H9 (cell line): ENCODE data around the gene ORAI3. TPM values are rescaled to one million over a fixed set of nuclear protein-coding genes. Genes with fewer than 3 reads are reported as not detected.

ENCODE experiments used
- DNase-seq: peaks from one replicate; pipeline ENCODE4 v3.0.0-alpha.2; 2017
- H2AFZ ChIP-seq: one replicate; pipeline ENCODE4 v1.6.1; 2013; ENCODE audit warnings: mild to moderate bottlenecking, low read length, control low read depth, moderate library complexity
- H2AK5ac ChIP-seq: 2 replicates; pipeline ENCODE4 v1.6.1; 2013; ENCODE audit warnings: low read length, control low read depth, mixed read lengths; ENCODE audit not compliant: insufficient read length
- H2BK120ac ChIP-seq: one replicate; pipeline ENCODE4 v1.6.1; 2013; ENCODE audit warnings: low read depth, mild to moderate bottlenecking, low read length, control low read depth, inconsistent platforms; ENCODE audit not compliant: poor library complexity, severe bottlenecking
- H2BK12ac ChIP-seq: 2 replicates; pipeline ENCODE4 v1.6.1; 2013; ENCODE audit warnings: low read length, control low read depth, mixed read lengths, low read depth; ENCODE audit not compliant: insufficient read length
- H2BK15ac ChIP-seq: 2 replicates; pipeline ENCODE4 v1.6.1; 2013; ENCODE audit warnings: low read depth, low read length, control low read depth
- H2BK20ac ChIP-seq: one replicate; pipeline ENCODE4 v1.6.1; 2013; ENCODE audit warnings: low read depth, mild to moderate bottlenecking, low read length, control low read depth, inconsistent platforms; ENCODE audit not compliant: poor library complexity, severe bottlenecking
- H2BK5ac ChIP-seq: 2 replicates; pipeline ENCODE4 v1.6.1; 2013; ENCODE audit warnings: low read length, control low read depth, mixed read lengths; ENCODE audit not compliant: insufficient read length
- H3K14ac ChIP-seq: 2 replicates; pipeline ENCODE4 v1.6.1; 2013; ENCODE audit warnings: low read length, control low read depth; ENCODE audit not compliant: insufficient read depth
- H3K18ac ChIP-seq: 2 replicates; pipeline ENCODE4 v1.6.1; 2013; ENCODE audit warnings: low read depth, mild to moderate bottlenecking, mixed read lengths, low read length, control low read depth; ENCODE audit not compliant: insufficient read length
- H3K23ac ChIP-seq: 2 replicates; pipeline ENCODE4 v1.6.1; 2013; ENCODE audit warnings: low read length, control low read depth, mixed read lengths, low read depth; ENCODE audit not compliant: insufficient read length
- H3K23me2 ChIP-seq: 2 replicates; pipeline ENCODE4 v1.6.1; 2013; ENCODE audit warnings: low read depth, mild to moderate bottlenecking, mixed read lengths, low read length, control low read depth; ENCODE audit not compliant: insufficient read length, poor library complexity, severe bottlenecking
- H3K27ac ChIP-seq: 2 replicates; pipeline ENCODE4 v1.5.1; 2013; ENCODE audit warnings: low read length, control low read depth, mixed read lengths, low read depth; ENCODE audit not compliant: insufficient read length
- H3K27me3 ChIP-seq: 2 replicates; pipeline ENCODE4 v1.6.1; 2013; ENCODE audit warnings: low read length, control low read depth, inconsistent platforms; ENCODE audit not compliant: insufficient read depth
- H3K4ac ChIP-seq: 2 replicates; pipeline ENCODE4 v1.6.1; 2013; ENCODE audit warnings: low read depth, mild to moderate bottlenecking, control low read depth, inconsistent platforms, low read length, moderate library complexity
- H3K4me1 ChIP-seq: 2 replicates; pipeline ENCODE4 v1.6.1; 2013; ENCODE audit warnings: low read length, control low read depth, inconsistent platforms; ENCODE audit not compliant: insufficient read depth
- H3K4me2 ChIP-seq: 2 replicates; pipeline ENCODE4 v1.6.1; 2013; ENCODE audit warnings: low read length, control low read depth, mixed read lengths; ENCODE audit not compliant: insufficient read length, insufficient read depth
- H3K56ac ChIP-seq: 2 replicates; pipeline ENCODE4 v1.6.1; 2013; ENCODE audit warnings: low read depth, mild to moderate bottlenecking, mixed read lengths, low read length, control low read depth; ENCODE audit not compliant: insufficient read length
- H3K79me1 ChIP-seq: 2 replicates; pipeline ENCODE4 v1.6.1; 2013; ENCODE audit warnings: low read depth, mild to moderate bottlenecking, moderate library complexity, low read length, control low read depth, inconsistent platforms; ENCODE audit not compliant: insufficient read depth, poor library complexity, severe bottlenecking
- H3K79me2 ChIP-seq: 2 replicates; pipeline ENCODE4 v1.6.1; 2013; ENCODE audit warnings: low read length, control low read depth, inconsistent platforms; ENCODE audit not compliant: insufficient read depth
- H3K9ac ChIP-seq: 2 replicates; pipeline ENCODE4 v1.6.1; 2013; ENCODE audit warnings: low read length, control low read depth, mixed read lengths; ENCODE audit not compliant: insufficient read length; ENCODE audit errors: extremely low read depth
- H3K9me3 ChIP-seq: one replicate; pipeline ENCODE4 v1.6.1; 2013; ENCODE audit warnings: low read depth, low read length, inconsistent platforms; ENCODE audit not compliant: control insufficient read depth
- H3T11ph ChIP-seq: one replicate; pipeline ENCODE4 v1.6.1; 2013; ENCODE audit warnings: mild to moderate bottlenecking, low read length, control low read depth, inconsistent platforms
- H4K20me1 ChIP-seq: one replicate; pipeline ENCODE4 v1.6.1; 2013; ENCODE audit not compliant: control insufficient read depth, insufficient read length, insufficient read depth
- H4K5ac ChIP-seq: 2 replicates; pipeline ENCODE4 v1.6.1; 2013; ENCODE audit warnings: low read depth, mild to moderate bottlenecking, mixed read lengths, low read length, control low read depth; ENCODE audit not compliant: insufficient read length
- H4K8ac ChIP-seq: replicated peaks from 2 replicates; pipeline ENCODE4 v1.6.1; 2013; ENCODE audit warnings: low read length, control low read depth, mixed read lengths, low read depth; ENCODE audit not compliant: insufficient read length
- H4K91ac ChIP-seq: 2 replicates; pipeline ENCODE4 v1.6.1; 2013; ENCODE audit warnings: low read depth, mild to moderate bottlenecking, moderate library complexity, mixed read lengths, low read length, control low read depth; ENCODE audit not compliant: insufficient read length
- H3K27ac Mint-ChIP-seq, 3 experiments: 2 replicates in 2 of 3; 3 replicates in 1 of 3; pipeline ENCODE4 v1.8.0; 2020 to 2021; ENCODE audit warnings: mixed read lengths in 3 of 3, mild to moderate bottlenecking in 1 of 3, moderate library complexity in 1 of 3
- H3K27me3 Mint-ChIP-seq: 2 replicates; pipeline ENCODE4 v1.8.0; 2021; ENCODE audit warnings: low read depth, mild to moderate bottlenecking, moderate library complexity, mixed read lengths
- H3K36me3 Mint-ChIP-seq, 3 experiments: 2 replicates in 2 of 3; 3 replicates in 1 of 3; pipeline ENCODE4 v1.8.0; 2020 to 2021; ENCODE audit warnings: low read depth in 3 of 3, mixed read lengths in 3 of 3; ENCODE audit not compliant: insufficient read depth in 1 of 3
- H3K4me1 Mint-ChIP-seq, 2 experiments: 2 replicates each; pipeline ENCODE4 v1.8.0; 2020; ENCODE audit warnings: mixed read lengths in 2 of 2
- H3K4me3 Mint-ChIP-seq, 2 experiments: 2 replicates in 1 of 2; 3 replicates in 1 of 2; pipeline ENCODE4 v1.8.0; 2020 to 2021; ENCODE audit warnings: mild to moderate bottlenecking in 2 of 2, mixed read lengths in 2 of 2, moderate library complexity in 1 of 2
- H3K9me3 Mint-ChIP-seq, 2 experiments: 2 replicates in 1 of 2; 3 replicates in 1 of 2; pipeline ENCODE4 v1.8.0; 2020; ENCODE audit warnings: mild to moderate bottlenecking in 2 of 2, mixed read lengths in 2 of 2, moderate library complexity in 1 of 2
- WGBS: extraction: QIAGEN DNeasy Blood & Tissue Kit; methylation state at CpG from one replicate; pipeline ENCODE4 v1.1.7; 2013; ENCODE audit warnings: missing lambda C conversion rate, low lambda C conversion rate, mixed read lengths; ENCODE audit not compliant: insufficient read length; ENCODE audit errors: extremely low coverage; 5-methylcytosine and 5-hydroxymethylcytosine counted together
- total RNA-seq: library from RNA; stranded (reverse); gene quantifications from 2 replicates; pipeline ENCODE4 v1.2.1, GENCODE V29; 2021
- TF ChIP-seq, protein P1 (sequence below): fragments of 200-600 bp; sonication (generic); conservative IDR thresholded peaks from 3 replicates; pipeline ENCODE4 v1.8.0; 2021; ENCODE audit warnings: antibody characterized with exemption, mild to moderate bottlenecking

The ORAI3 gene
- total RNA-seq, 1 experiment from 2014 or later, result 6.9 TPM

DNA sequence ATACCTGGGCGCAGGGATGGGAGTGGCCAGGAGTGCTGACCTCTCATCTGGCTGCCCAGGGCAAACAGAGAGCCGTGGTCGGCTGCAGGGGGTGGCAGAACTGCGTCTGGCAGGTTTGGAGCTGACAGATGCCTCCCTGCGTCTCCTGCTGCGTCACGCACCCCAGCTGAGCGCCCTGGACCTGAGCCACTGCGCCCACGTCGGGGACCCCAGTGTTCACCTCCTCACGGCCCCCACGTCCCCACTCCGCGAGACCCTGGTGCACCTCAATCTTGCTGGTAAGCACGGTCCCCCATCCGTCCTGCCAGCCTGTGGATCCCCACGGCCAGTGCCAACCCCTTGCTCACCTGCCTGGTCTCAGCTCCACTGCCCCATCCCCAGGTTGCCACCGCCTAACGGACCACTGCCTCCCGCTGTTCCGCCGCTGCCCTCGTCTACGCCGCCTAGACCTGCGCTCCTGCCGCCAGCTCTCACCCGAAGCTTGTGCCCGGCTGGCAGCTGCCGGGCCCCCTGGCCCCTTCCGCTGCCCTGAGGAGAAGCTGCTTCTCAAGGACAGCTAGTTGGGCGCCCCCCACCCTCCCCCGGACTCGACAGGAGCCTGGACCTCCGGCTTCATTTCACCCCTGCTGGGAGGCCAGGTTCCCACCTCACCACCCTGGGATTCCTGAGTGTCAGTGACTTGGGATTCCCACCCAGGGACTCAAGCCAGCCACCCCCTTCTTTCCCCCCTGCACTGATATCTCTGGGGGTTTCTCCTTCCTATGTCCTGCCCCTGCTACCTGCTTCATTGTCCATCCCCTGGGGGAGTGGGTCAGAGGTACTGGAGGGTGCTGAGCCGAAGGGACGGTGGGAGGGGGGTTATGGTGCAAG is 2.0 kb upstream of the ORAI3 start:
- Histone ChIP-seq H2BK120ac (no peak overlapping the region), H2BK5ac (no peak overlapping the region), H3K9ac (no peak overlapping the region), H3K79me2 (no peaks in the 10 kb centered on the region), H2BK15ac (no peak overlapping the region), H3K79me1 (no peaks in the 10 kb centered on the region), H3K27me3 (no peaks in the 10 kb centered on the region), H3K23me2 (peaks cover 11% of the 10 kb centered on the region), H3K14ac (peak overlapping the region; percentile 32; the same call in 1 of the 2 replicates), H3T11ph (no peak overlapping the region), H3K56ac (no peak overlapping the region), H3K4ac (no peak overlapping the region), H3K4me2 (peak overlapping the region; percentile 3), H2AK5ac (no peak overlapping the region), H4K8ac (no peak overlapping the region), H2BK20ac (no peak overlapping the region), H3K4me1 (peaks cover 2% of the 10 kb centered on the region; the same call in 1 of the 2 replicates), H4K5ac (no peak overlapping the region), H2BK12ac (no peak overlapping the region), H3K18ac (no peak overlapping the region), H4K20me1 (no peaks in the 10 kb centered on the region), H3K23ac (no peak overlapping the region), H2AFZ (no peak overlapping the region), H3K27ac (no peak overlapping the region), H3K9me3 (no peaks in the 10 kb centered on the region), H4K91ac (no peak overlapping the region)
- Mint-ChIP-seq H3K27me3 (no peaks in the 10 kb centered on the region), H3K9me3 (no peaks in the 10 kb centered on the region; a peak in 1 of 5 replicates), H3K4me3 (peak overlapping the region; percentile 24 to 49; a peak in 4 of 5 replicates), H3K4me1 (peaks cover 32 to 33% of the 10 kb centered on the region in 2 experiments), H3K27ac (peak overlapping the region; percentile 79 to 98 (median 92); a peak in 5 of 7 replicates), H3K36me3 (peaks cover 21 to 43% (median 34%) of the 10 kb centered on the region in 3 experiments; a peak in 6 of 7 replicates)
- TF ChIP-seq, protein P1, sequence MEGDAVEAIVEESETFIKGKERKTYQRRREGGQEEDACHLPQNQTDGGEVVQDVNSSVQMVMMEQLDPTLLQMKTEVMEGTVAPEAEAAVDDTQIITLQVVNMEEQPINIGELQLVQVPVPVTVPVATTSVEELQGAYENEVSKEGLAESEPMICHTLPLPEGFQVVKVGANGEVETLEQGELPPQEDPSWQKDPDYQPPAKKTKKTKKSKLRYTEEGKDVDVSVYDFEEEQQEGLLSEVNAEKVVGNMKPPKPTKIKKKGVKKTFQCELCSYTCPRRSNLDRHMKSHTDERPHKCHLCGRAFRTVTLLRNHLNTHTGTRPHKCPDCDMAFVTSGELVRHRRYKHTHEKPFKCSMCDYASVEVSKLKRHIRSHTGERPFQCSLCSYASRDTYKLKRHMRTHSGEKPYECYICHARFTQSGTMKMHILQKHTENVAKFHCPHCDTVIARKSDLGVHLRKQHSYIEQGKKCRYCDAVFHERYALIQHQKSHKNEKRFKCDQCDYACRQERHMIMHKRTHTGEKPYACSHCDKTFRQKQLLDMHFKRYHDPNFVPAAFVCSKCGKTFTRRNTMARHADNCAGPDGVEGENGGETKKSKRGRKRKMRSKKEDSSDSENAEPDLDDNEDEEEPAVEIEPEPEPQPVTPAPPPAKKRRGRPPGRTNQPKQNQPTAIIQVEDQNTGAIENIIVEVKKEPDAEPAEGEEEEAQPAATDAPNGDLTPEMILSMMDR, result no peak
- no CpG with 5 or more reads among the region's 38 CpGs for WGBS
- peak; percentile 44 for DNase-seq
